GM19035 (cell line): Measurements from ENCODE around the gene ROMO1.
A peak's percentile ranks its signal among the peaks of the same experiment; 100 is the strongest.

Source experiments
- ATAC-seq: cut with Tn5 transposase; IDR thresholded peaks from one replicate; pipeline ENCODE4 v1.9.1; 2021; ENCODE audit not compliant: unreplicated experiment

The ROMO1 gene

DNA sequence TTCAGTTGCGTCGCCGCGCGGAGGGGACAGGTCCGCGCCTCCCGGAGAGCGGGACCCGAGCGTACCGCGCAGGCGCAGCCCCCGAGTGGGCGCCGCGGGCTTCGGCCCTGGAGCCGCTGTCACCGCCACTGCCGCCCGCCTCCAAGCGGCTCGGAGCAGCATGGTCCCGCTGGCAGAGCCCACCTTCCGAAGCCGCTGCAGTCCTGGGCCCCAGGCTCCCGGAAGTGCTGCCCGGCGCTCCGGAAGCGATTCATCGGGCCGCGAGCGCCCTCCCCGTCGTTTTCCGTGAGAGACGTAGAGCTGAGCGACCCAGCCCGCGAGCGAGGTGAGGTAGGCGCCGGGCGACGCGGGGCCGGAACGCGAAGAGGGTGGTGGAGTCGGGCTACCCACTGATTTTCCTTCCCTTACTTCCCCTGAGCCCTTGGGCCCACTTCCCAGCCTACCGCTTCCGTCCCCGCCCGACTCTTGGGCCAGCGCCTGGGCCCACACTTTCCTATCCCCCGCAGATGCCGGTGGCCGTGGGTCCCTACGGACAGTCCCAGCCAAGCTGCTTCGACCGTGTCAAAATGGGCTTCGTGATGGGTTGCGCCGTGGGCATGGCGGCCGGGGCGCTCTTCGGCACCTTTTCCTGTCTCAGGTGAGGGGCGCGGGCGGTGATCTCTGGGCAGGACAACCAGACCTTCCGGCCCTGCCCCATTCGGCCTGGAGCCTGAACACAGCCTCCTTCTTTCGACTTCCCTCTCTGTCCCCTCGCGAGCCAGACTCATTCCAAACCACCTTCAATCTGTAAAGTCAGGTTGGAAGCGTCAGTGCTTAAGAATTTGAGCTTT lies at the start of gene ROMO1, which contains the start of gene NFS1:
ROMO1 (plus strand) TSS at position 279 of the 830 bp plus-strand sequence; CDS start at position 507, 228 bp downstream.
NFS1 (minus strand) TSS at position 226 of the 830 bp plus-strand sequence; CDS start at position 162, 64 bp downstream.
- ATAC-seq: peak; percentile 82

DNA sequence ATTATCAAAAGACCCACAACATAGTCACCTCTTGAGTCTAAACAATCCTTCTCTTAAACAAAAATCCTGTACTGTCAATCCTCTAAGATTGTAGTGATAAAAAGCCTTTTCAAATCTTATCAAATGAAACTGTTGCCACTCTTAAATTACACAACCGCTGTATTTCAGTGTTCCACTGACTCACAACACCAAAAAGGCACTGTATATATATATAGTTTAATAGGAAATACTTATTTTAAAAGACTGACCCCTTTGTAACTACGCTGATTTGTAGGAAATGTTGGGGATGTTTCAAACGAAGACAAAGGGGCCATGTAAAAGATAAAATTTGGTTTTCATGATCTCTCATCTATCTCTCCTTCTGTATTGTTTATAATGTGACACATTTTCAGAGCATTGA lies 48.6 kb upstream of the ROMO1 start:
- no peak for ATAC-seq

GRCh38 chr20:35651958-35652357 lies 47.2 kb upstream of the ROMO1 start:
- no peak for ATAC-seq

DNA sequence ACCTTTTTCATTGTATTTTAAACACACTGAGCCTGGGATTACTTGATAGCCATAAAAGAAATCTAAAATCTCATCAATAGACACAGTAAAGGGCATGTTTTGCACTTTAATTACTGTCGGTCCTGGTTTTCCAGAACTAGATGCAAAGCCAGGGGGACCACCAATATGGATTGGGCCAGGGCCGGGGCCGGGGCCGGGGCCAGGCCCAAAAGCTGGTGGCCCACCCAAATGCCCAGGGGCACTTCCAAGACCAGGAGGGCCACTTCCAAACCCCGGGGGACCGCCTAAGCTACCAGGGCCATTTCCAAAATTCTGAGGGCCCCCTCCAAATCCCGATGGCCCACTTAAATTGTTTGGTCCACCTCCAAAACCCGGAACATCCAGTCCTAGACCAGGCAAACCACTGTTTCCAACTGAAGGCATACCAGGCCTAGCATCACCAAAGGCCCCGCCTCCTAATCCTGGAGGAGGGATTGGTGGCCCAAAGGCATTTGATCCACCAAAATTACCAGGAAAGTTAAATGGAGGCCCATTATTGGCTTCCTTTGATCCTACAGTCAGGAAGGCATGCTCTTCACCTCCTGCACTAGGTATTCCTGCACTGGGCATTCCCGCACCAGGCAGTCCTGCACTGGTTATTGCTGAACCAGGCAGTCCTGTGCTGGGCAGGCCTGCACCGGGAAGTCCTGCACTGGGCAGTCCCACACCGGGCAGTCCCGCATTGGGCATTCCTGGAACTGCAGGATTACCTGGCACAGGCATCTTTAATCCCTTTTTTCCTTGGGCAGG lies 46.4 kb upstream of the ROMO1 start:
- no peak for ATAC-seq

- no peak for ATAC-seq
Observed at GRCh38 chr20:35653430-35653734, 45.8 kb upstream of the ROMO1 start.

- ATAC-seq: no peak
Observed at GRCh38 chr20:35653893-35654292, 45.3 kb upstream of the ROMO1 start.

- no peak for ATAC-seq
Observed at GRCh38 chr20:35654415-35654814, 44.8 kb upstream of the ROMO1 start.

DNA sequence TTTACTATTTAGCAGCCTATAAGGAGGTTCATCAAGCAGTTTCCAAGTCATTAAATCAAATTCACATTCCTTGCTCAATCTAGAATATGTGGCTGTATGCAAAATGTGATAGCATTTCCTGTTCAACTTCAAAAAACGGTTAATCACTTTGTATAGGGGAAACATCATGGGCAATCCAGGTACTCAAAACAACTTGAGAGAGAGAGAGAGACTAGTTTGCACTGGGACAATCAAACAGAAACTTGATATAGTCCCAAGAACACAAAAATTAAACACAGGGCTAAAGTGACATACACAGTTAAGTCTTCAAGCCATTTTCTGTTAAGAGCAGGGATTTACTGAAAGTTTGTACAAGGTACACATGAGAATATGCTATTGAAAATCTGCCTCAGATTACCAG lies 41.9 kb upstream of the ROMO1 start:
- ATAC-seq: no peak

DNA sequence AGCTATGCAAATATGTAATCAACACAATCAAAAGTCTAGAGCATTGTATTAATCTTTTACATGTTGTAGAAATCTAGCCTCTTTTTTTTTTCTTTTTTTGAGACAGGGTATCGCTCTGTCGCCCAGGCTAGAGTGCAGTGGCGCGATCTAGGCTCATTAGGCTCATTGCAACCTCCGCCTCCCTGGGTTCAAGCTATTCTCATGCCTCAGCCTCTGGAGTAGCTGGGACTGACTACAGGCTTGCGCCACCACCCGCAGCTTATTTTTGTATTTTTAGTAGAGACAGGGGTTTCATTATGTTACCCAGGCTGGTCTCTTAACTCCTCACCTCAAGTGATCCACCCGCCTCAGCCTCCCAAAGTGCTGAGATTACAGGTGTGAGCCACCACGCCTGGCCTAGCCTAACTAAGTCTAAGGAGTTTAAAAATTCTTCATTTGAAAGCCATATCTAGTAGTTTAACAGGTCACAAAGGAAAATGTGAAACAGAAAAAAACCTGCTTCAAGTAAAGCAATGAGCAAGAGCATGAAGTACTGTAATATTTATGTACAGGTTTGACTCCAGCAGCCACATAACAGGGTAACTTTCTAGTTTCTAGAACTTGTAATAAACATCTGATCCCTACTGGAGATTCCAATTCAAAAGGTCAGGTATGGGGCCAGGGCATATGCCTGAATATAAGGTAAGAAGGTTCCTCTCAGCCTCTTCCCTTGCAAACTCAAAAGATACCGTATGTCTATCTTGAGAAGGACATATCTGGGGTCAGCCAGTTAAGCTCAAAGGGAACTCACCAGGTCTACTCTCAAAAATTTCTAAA lies 38.9 kb upstream of the ROMO1 start:
- ATAC-seq: no peak

DNA sequence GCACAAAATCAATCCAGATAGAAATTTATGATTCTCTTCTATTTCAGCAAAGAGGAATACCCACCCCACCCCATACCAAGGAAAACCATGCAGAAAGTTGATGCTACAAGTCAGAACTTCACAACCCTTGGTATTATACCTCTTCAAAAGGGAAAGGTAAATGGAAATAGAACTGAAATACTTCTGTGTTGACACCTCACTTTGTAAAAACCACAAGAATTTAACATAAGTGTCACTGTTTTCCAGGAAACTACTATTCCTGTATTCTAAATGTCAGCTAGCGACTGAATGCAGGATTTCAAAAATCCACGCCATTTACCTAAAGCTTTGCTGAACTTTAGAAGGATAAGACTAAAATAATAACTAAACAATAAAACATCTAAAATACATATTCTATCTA lies 38.2 kb upstream of the ROMO1 start:
- no peak for ATAC-seq

GRCh38 chr20:35661908-35662307 lies 37.3 kb upstream of the ROMO1 start:
- ATAC-seq: no peak

GRCh38 chr20:35662551-35662950 lies 36.7 kb upstream of the ROMO1 start:
- ATAC-seq: no peak

- ATAC-seq: peak; percentile 10
Observed at GRCh38 chr20:35663516-35664465, 35.4 kb upstream of the ROMO1 start.

DNA sequence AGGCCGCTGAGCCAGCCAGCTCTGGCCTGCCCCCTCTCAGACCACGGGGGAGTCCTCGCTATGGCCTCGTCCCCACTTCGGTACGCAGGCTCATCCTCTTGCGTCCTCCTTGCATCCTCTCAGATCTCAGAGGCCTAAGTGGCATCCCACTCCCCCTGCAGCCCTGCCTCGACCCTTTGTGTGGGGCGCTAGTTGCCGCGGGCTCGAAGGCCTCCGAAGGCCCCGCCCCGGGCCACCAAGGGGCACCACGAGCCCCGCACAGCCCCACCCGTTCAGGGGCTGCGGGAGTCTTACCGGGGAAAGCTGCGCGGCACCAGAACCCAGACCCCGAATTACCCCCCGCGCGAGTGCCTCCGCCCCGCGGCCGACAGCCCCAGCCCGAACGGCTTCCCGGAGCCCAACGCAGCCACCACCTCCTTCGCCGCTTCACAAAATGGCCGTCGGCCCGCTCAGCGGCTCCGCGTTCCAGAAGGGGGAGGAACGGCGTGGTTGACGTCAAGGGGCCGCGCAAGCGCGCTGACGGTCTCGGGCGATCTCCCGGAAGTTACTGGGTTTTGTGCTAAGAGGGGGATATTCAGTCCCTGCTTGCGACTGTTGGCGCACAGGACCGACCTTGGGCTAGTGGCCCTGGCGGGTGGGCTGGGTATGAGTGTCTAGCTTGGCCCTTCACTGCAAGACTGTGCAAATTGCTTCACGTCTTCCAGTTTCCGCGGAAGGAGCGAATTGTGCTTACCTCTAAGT lies 34.6 kb upstream of the ROMO1 start, which contains the start of the genes CPNE1 and RBM12:
CPNE1 (minus strand) TSS at position 435 of the 741 bp plus-strand sequence. CDS start 31,977 bp downstream, outside the sequence.
RBM12 (minus strand) TSS at position 435 of the 741 bp plus-strand sequence. CDS start 9,578 bp downstream, outside the sequence.
- peak; percentile 81 for ATAC-seq

GRCh38 chr20:35665949-35666288 lies 33.3 kb upstream of the ROMO1 start:
- no peak for ATAC-seq

- no peak for ATAC-seq
Observed at GRCh38 chr20:35669221-35669620, 30.0 kb upstream of the ROMO1 start.

DNA sequence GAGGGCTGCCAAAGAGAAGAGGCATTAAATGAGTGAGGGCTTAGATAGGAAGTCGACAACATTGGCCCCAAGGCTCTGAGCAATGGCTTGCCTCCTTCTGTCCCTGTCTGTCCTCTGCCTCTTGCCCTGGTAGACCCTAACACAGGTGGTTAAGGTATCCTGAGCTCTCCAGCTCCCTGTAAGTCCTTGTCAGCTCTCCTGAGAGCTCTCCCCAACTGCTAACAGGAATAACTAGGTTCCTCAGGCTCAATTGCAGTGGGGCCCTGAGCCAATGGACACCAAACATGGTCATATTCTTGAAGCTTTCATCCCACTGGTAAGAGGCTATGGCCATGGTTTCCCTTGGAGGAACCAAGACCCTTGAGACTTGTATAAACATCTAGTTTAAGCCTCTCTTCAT lies 29.5 kb upstream of the ROMO1 start:
- no peak for ATAC-seq

DNA sequence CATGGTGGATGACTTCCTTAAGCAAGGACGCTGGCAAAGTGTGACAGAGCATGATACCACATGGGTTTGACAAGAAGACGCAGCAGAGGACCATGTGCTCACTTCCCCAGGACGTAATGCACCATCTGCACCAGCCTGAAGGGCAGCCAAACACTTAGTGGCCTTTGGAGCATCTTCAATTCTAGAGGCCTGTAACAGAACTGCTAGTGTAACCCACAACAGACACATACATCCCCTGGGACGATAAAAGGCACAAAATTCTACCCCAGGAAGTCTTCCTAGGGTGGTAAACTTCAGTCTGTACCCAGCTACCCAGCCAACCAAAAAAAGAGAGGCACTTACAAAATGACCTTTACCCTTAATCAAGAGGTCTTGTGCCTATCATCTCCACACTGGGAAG lies 25.3 kb upstream of the ROMO1 start:
- no peak for ATAC-seq

- no peak for ATAC-seq
Observed at GRCh38 chr20:35674921-35675320, 24.3 kb upstream of the ROMO1 start.
